ENCODE results near the gene INPP5K.
"Not testable (repeated sequence)": the region's sequence is repeated elsewhere in the genome, so short reads cannot be mapped to it uniquely, and the experiment has no call there.

INPP5K gene

DNA sequence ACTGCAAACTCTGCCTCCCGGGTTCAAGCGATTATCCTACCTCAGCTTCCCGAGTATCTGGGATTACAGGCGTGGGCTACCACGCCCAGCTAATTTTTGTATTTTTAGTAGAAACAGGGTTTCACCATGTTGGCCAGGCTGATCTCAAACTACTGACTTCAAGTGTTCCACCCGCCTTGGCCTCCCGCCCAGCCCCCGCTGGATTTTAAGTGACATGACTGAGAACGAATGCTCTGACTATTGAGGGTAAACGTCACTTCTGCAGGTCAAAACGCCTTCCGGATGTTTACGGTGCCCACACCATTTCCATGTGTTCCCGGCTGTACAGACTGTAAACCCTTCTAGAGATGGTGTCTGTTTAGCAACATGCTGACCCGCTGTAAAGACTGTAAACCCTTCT is 23.4 kb upstream of the INPP5K start:
- DNase-seq (ENCODE audit: low read depth in 1 of 2, low spot score in 1 of 2): no peak
- no peak for TF ChIP-seq JUND (IDR thresholded peaks at IDR 0.05; ENCODE audit: low read depth)
- in situ Hi-C loops (cut with HindIII; ENCODE audit: low pct_unique_long_range_greater_than_20kb, low sequenced_read_pairs): no loop called here

DNA sequence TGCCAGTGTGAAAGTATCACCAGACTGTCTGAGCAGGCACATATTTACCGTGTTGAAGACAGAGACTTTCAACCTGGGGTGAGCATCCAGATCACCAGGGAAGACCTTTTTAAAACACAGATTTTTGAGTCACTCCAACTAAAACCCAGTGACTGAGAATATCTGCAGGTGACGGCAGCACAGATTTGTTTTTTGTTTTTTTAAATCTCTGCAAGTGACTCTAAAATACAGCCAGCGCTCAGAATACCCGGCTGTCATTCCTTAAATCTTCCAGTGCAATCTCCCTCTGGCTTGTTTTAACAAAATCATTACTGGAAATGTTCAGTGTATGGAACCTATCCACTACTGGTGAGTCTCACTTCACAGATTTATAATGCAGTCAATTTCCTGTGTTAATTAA is 19.3 kb upstream of the INPP5K start:
- no peak for DNase-seq (ENCODE audit: low read depth in 1 of 2, low spot score in 1 of 2)
- in situ Hi-C loops (cut with HindIII; ENCODE audit: low pct_unique_long_range_greater_than_20kb, low sequenced_read_pairs): no loop called here
- TF ChIP-seq JUND (IDR thresholded peaks at IDR 0.05; ENCODE audit: low read depth): no peak

DNA sequence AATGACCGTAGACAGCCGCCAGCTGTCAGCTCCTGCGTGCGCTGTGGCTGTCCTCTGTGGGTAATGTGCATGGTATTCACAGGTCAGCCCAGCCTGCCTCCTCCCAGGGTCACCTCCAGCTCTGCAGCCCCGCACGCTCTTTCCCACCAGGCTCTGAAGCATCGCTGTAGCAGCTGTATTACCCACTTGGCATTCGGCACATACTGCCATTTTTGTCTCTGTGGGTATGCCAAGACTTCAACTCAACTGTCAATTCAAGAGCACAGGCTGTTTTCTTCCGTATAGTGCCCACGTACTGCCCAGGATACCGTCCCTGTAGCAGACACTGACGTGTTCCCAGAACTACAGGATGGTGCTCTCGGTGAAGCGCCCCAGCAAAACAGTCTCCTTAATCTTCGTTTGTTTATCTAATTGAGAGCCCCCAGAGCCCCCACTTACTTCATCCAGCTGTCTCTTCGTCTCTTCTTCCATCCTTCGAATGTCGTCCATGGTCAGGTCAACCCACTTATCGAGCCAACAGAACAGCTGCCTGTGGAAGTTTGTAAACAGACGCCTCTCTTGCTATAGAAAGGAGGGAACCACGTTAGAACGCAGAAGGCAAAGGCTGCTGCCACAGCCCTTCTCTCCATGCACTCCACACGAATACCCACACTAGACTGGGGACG is 17.4 kb upstream of the INPP5K start:
- DNase-seq (ENCODE audit: low read depth in 1 of 2, low spot score in 1 of 2): no peak
- in situ Hi-C loops (cut with HindIII; ENCODE audit: low pct_unique_long_range_greater_than_20kb, low sequenced_read_pairs): no loop called here
- TF ChIP-seq JUND (IDR thresholded peaks at IDR 0.05; ENCODE audit: low read depth): no peak

DNA sequence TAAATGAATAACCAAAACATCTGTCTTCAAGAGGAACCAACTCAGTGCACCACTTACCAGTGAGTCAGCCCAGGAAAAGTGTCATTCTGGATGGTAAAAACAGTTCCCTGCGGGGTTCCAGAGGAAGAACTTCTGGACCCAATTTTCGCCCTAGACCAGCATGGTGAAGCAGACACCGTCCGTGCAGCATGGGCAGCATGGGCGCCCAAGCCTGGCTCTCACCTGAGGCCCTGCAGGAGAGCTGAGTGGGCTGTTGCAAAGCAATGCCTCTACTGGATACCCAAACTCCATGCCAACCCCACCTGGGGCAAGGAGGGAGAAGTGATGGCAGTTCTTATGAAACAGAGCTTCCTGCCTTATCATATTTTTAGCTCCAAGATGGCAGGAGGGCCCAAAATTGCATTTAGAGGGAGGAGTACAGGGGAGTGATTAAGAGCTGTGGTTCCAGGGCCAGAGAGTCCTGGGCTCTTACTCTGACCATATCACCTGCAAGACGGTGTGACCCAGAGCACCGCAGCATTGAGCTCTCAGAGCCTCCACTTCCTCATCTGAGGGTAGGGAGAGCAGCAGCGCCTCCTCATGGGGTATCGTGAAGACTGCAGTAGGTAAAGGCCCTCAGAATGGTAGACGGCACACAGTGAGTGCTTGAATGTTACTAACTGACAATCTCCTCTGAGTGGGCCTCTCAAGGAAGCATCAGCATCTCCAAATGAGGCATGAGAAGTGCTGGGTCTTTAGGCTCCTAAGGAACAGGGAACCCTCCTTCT is 16.6 kb upstream of the INPP5K start:
- DNase-seq (ENCODE audit: low read depth in 1 of 2, low spot score in 1 of 2): peak in 1 of 2 experiments; percentile 54
- in situ Hi-C loops (cut with HindIII; ENCODE audit: low pct_unique_long_range_greater_than_20kb, low sequenced_read_pairs): no loop called here
- no peak for TF ChIP-seq JUND (IDR thresholded peaks at IDR 0.05; ENCODE audit: low read depth)

DNA sequence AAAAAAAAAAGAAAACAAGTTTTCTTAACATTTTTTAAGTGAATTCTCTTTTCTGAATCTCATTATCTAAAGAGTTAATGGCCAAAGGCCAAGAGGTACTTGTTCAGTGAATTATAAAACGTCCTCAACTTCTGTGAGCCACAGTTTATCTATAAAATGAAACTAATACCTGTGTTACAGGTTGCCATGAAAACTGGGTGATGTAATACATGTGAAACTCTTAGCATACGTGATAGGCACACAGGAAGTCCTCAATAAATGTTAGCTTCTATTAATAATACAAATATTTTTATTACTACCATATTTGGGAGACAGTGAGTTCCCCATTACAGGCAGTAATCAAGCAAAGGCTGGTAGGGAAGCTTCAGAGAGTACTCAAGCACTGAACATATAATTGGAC is 13.5 kb upstream of the INPP5K start:
- DNase-seq (ENCODE audit: low read depth in 1 of 2, low spot score in 1 of 2): no peak
- in situ Hi-C loops (cut with HindIII; ENCODE audit: low pct_unique_long_range_greater_than_20kb, low sequenced_read_pairs): no loop called here
- no peak for TF ChIP-seq JUND (IDR thresholded peaks at IDR 0.05; ENCODE audit: low read depth)

DNA sequence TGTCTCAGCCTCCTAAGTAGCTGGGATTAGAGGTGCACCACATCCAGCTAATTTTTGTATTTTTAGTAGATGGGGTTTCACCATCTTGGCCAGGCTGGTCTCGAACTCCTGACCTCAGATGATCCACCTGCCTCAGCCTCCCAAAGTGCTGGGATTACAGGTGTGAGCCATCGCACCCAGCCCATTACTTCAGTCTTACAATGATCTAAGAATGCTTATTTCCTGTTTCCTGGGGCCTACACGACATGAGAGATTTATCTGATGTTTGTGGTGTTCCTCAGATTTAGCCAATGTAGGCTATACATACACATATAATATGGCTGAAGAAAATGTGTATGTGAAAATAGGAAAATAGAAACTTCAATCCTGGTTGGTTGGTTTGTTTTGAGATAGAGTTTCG is 10.5 kb upstream of the INPP5K start:
- in situ Hi-C loops (cut with HindIII; ENCODE audit: low pct_unique_long_range_greater_than_20kb, low sequenced_read_pairs); DNase-seq (ENCODE audit: low read depth in 1 of 2, low spot score in 1 of 2): not testable (repeated sequence)

DNA sequence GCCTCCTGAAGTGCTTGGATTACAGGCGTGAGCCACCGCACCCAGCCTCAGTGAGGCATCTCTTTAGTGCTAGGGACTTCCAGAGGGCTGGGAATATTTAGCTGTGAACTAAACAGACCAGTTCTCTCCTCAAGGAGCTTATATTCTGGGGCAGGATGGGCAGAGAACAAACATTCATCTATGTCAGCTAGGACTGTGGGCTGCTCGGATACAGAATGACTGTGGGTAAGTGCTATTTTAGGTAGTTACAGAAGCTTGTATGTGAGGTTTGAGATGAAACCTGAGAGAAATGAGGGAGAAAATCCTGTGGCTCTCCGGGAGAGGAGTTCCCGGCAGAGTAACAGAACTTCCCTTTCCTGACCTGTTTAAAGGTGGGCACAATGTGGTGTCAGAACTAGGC is 6.2 kb upstream of the INPP5K start:
- no peak for TF ChIP-seq JUND (IDR thresholded peaks at IDR 0.05; ENCODE audit: low read depth)
- in situ Hi-C loops (cut with HindIII; ENCODE audit: low pct_unique_long_range_greater_than_20kb, low sequenced_read_pairs): no loop called here
- no peak for DNase-seq (ENCODE audit: low read depth in 1 of 2, low spot score in 1 of 2)

DNA sequence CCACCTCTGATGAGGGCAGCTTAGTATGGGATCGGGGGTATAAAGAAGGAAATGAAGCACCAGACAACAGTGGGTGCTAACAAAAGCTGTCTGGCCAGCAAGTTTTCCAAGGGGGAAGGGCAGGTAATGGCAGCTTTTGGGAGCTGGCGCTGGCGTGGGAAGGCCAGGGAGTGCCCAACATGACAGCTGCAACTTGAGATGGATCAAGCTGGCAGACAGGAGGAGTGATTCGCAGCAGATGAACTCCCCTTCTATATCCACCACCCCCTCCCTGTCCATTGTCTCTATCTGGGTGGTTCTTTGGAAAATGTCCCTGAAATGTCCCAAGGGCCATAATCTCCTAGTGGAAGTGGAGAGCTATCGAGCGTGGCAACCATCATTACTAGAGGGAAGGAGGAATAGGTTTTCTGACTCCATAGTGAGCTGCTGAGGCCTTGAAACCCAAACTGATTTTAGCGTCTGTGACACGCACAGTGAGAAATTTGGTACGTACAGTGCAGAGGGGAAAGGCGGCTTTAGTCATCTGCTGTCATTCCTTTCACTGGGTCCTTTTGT is 4.8 kb upstream of the INPP5K start:
- TF ChIP-seq JUND (IDR thresholded peaks at IDR 0.05; ENCODE audit: low read depth): no peak
- DNase-seq (ENCODE audit: low read depth in 1 of 2, low spot score in 1 of 2): no peak
- in situ Hi-C loops (cut with HindIII; ENCODE audit: low pct_unique_long_range_greater_than_20kb, low sequenced_read_pairs): no loop called here

DNA sequence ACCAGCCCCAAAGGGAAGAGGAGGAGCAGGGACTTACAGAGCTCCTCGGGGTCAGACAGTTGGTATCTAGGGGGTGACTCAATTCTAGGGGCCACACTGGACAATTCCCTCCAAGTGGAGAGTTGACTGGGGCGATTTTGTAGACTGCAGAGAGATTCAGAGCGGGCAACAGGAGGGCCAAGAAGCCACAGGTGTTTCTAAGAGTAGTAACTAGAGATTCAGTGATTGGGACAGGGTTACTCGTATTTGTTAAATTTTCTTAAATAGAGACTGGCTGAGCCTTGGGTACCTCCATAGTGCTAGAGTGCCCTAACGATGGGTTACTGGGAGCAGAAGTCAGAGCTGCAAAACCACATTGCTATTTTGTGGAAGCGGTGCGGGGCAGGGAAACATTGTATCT is 3.3 kb upstream of the INPP5K start:
- in situ Hi-C loops (cut with HindIII; ENCODE audit: low pct_unique_long_range_greater_than_20kb, low sequenced_read_pairs): no loop called here
- DNase-seq (ENCODE audit: low read depth in 1 of 2, low spot score in 1 of 2): no peak
- no peak for TF ChIP-seq JUND (IDR thresholded peaks at IDR 0.05; ENCODE audit: low read depth)

DNA sequence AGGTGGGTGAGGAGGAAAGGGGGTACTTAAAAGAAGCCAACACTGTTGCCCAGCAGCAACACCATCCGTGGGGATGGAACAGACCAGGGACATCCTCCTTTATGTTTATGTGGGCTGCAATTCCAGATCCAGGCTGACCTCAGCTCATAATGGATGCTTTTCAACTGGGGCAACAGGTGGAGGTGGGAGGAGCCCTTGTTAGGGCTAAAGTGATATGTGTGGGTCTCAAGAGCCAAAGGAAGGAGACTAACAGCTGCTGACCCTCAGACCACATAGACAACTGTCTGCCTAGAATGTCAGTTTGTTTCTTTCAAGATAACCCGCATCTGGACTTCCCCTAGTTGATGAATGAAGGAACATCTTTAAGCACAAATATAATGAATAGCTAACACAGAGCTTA is 2.0 kb upstream of the INPP5K start:
- no peak for DNase-seq (ENCODE audit: low read depth in 1 of 2, low spot score in 1 of 2)
- no peak for TF ChIP-seq JUND (IDR thresholded peaks at IDR 0.05; ENCODE audit: low read depth)
- in situ Hi-C loops (cut with HindIII; ENCODE audit: low pct_unique_long_range_greater_than_20kb, low sequenced_read_pairs): no loop called here

DNA sequence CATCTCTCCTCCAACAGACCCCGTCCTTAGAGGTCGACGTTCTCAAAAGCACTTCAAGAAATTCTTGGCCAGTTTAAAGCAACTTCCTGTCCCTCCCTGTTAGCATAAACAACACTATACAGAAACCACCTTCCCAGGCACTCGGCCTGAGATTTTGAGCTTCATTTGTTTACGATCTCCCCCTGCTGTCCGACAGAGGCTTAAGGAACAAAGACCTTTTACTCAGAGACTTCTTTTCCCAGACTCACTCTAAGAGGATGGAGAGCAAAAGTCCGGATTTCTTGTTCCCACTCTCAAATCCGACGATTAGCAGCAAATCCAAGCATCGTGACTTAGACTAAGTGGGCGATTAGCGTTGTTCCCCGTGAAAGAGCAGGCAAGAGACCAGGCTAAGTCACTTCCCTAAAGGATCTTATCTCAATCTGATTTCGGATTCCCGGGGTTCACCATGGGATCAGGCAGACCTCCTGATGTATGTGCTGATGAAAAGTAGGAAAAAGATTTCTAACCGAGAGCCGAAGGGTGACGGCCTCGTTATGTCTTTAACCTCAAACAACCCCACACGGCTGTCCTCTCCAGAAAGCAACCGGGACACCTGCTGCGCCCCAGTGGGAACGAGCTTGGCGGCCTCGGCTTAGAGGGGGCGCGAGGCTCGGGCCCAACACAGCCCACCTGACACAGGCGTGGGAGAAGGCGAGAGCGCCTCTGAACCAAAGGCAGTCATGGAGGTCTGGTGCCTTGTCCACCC is 598 bp downstream of the INPP5K start:
- TF ChIP-seq JUND (IDR thresholded peaks at IDR 0.05; ENCODE audit: low read depth): no peak
- in situ Hi-C loops (cut with HindIII; ENCODE audit: low pct_unique_long_range_greater_than_20kb, low sequenced_read_pairs): no loop called here
- DNase-seq (ENCODE audit: low read depth in 1 of 2, low spot score in 1 of 2): peak in 1 of 2 experiments; percentile 85

DNA sequence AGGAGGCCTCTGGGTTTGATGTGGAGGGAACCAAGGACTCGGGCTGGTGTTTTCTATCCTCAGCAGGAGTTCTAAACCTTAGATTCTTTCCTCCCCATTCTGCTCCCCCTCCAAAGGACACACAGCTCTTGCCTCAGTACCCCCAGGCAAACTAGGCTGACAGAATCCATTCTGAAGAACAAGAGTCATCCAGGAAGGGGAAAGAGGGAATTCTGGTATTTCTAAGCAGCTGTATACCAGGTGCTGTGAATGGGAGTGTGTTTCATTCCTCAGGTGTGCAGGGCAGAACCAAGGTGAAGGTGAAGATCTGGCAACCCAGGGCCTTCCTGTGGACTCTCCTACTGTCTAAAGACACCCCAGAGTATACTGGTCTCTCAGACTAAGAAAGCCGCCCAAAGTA is 4.1 kb downstream of the INPP5K start:
- in situ Hi-C loops (cut with HindIII; ENCODE audit: low pct_unique_long_range_greater_than_20kb, low sequenced_read_pairs): no loop called here
- TF ChIP-seq JUND (IDR thresholded peaks at IDR 0.05; ENCODE audit: low read depth): no peak
- DNase-seq (ENCODE audit: low read depth in 1 of 2, low spot score in 1 of 2): no peak

Measured in T47D (cell line).